Embryonic facial prominence (tissue), 1 donor: ENCODE measurements around the gene FBXL20.

Source experiments
- DNase-seq: peaks from one replicate; pipeline ENCODE4 v3.0.0-alpha.2; 2016; ENCODE audit errors: extremely low spot score

The FBXL20 gene

GRCh38 chr17:39225308-39225958 is 176.0 kb downstream of the FBXL20 start, which contains the start of gene STAC2:
STAC2 (minus strand) TSS chr17:39225945; CDS start chr17:39225502, 443 bp downstream.
- DNase-seq = no peak

GRCh38 chr17:39224778-39225307 is 176.6 kb downstream of the FBXL20 start:
- DNase-seq = no peak

- DNase-seq = no peak
These were observed 177.3 kb downstream of the FBXL20 start for GRCh38 chr17:39223907-39224777.

- DNase-seq = no peak
These were observed 178.3 kb downstream of the FBXL20 start for GRCh38 chr17:39222866-39223834.

- no peak for DNase-seq
These were observed 179.3 kb downstream of the FBXL20 start for GRCh38 chr17:39222151-39222550.

- DNase-seq = no peak
These were observed 179.9 kb downstream of the FBXL20 start for GRCh38 chr17:39221572-39221971.

GRCh38 chr17:39219647-39220154 is 181.7 kb downstream of the FBXL20 start:
- DNase-seq = no peak

GRCh38 chr17:39218906-39219305 is 182.5 kb downstream of the FBXL20 start:
- DNase-seq = no peak

- no peak for DNase-seq
These were observed 183.6 kb downstream of the FBXL20 start for GRCh38 chr17:39217734-39218369.

GRCh38 chr17:39213852-39214251 is 187.6 kb downstream of the FBXL20 start:
- DNase-seq = no peak

- no peak for DNase-seq
These were observed 188.5 kb downstream of the FBXL20 start for GRCh38 chr17:39212841-39213480.

- no peak for DNase-seq
These were observed 189.1 kb downstream of the FBXL20 start for GRCh38 chr17:39212195-39212810.

- no peak for DNase-seq
These were observed 191.4 kb downstream of the FBXL20 start for GRCh38 chr17:39210093-39210434.

GRCh38 chr17:39209317-39210092 is 191.9 kb downstream of the FBXL20 start:
- DNase-seq = no peak

- no peak for DNase-seq
These were observed 192.5 kb downstream of the FBXL20 start for GRCh38 chr17:39208893-39209292.

- DNase-seq = no peak
These were observed 193.3 kb downstream of the FBXL20 start for GRCh38 chr17:39208136-39208535.

- no peak for DNase-seq
These were observed 196.3 kb downstream of the FBXL20 start for GRCh38 chr17:39205112-39205526.

GRCh38 chr17:39204245-39204644 is 197.2 kb downstream of the FBXL20 start:
- no peak for DNase-seq
